Activated CD4-positive, alpha-beta T cell treated with anti-CD3 and anti-CD28 coated beads, Interleukin-2, amount 50 U/mL, for 48 hours (primary cell): ENCODE results near the gene SAMHD1.
"Not testable (repeated sequence)": the region's sequence is repeated elsewhere in the genome, so short reads cannot be mapped to it uniquely, and the experiment has no call there.

Experiments
- DNase-seq, 2 experiments: peaks; one replicate each; pipeline ENCODE4 v3.0.0-alpha.2; 2020

Gene SAMHD1

GRCh38 chr20:36906086-36906485 lies 45.4 kb downstream of the SAMHD1 start:
- DNase-seq = not testable (repeated sequence)

- not testable (repeated sequence) for DNase-seq
Measured at GRCh38 chr20:36905566-36905965, 45.9 kb downstream of the SAMHD1 start.

- no peak for DNase-seq
Measured at GRCh38 chr20:36904690-36905089, 46.8 kb downstream of the SAMHD1 start.

GRCh38 chr20:36895036-36895435 lies 56.5 kb downstream of the SAMHD1 start:
- peak in 1 of 2 experiments; percentile 19 for DNase-seq

- DNase-seq = no peak
Measured at GRCh38 chr20:36893801-36894200, 57.7 kb downstream of the SAMHD1 start.

- no peak for DNase-seq
Measured at GRCh38 chr20:36891211-36891610, 60.3 kb downstream of the SAMHD1 start.

GRCh38 chr20:36890586-36890985 lies 60.9 kb downstream of the SAMHD1 start:
- DNase-seq = no peak

GRCh38 chr20:36888880-36889516 lies 62.5 kb downstream of the SAMHD1 start:
- DNase-seq = no peak

GRCh38 chr20:36887752-36888090 lies 63.8 kb downstream of the SAMHD1 start:
- DNase-seq = no peak

- peak; percentile 89 to 92 for DNase-seq
Measured at GRCh38 chr20:36886859-36887751, 64.4 kb downstream of the SAMHD1 start.

- no peak for DNase-seq
Measured at GRCh38 chr20:36885356-36885755, 66.2 kb downstream of the SAMHD1 start.

GRCh38 chr20:36883977-36884535 lies 67.5 kb downstream of the SAMHD1 start:
- DNase-seq = no peak

GRCh38 chr20:36881888-36882287 lies 69.6 kb downstream of the SAMHD1 start:
- peak; percentile 27 to 35 for DNase-seq

- no peak for DNase-seq
Measured at GRCh38 chr20:36881331-36881730, 70.2 kb downstream of the SAMHD1 start.

- no peak for DNase-seq
Measured at GRCh38 chr20:36880741-36881250, 70.7 kb downstream of the SAMHD1 start.

GRCh38 chr20:36878941-36879340 lies 72.6 kb downstream of the SAMHD1 start:
- no peak for DNase-seq

- DNase-seq = no peak
Measured at GRCh38 chr20:36876473-36876833, 75.1 kb downstream of the SAMHD1 start.

- DNase-seq = no peak
Measured at GRCh38 chr20:36875702-36876472, 75.6 kb downstream of the SAMHD1 start, which contains the start of gene TLDC2. TLDC2 (plus strand) TSS chr20:36876138; CDS start chr20:36876175, 37 bp downstream.

- DNase-seq = not testable (repeated sequence)
Measured at GRCh38 chr20:36875093-36875492, 76.4 kb downstream of the SAMHD1 start.

- no peak for DNase-seq
Measured at GRCh38 chr20:36873498-36874189, 77.9 kb downstream of the SAMHD1 start.

GRCh38 chr20:36872852-36873251 lies 78.7 kb downstream of the SAMHD1 start:
- DNase-seq = no peak
